Mesothelial cell of epicardium (in vitro differentiated cells): ENCODE measurements around the gene PAX5. TPM values are rescaled to one million over a fixed set of nuclear protein-coding genes. Genes with fewer than 3 reads are reported as not detected.

Experiments
- DNase-seq, 2 experiments: peaks; one replicate each; pipeline ENCODE4 v3.0.0; 2021; ENCODE audit warnings: low spot score in 2 of 2; ENCODE audit not compliant: unreplicated experiment in 2 of 2
- H3K27ac Mint-ChIP-seq: 2 replicates; pipeline ENCODE4 v1.8.0; 2021; ENCODE audit warnings: mixed read lengths
- H3K27me3 Mint-ChIP-seq: 2 replicates; pipeline ENCODE4 v1.8.0; 2021; ENCODE audit warnings: low read depth, mixed read lengths
- H3K36me3 Mint-ChIP-seq: 2 replicates; pipeline ENCODE4 v1.8.0; 2021; ENCODE audit warnings: mixed read lengths
- H3K4me1 Mint-ChIP-seq: 2 replicates; pipeline ENCODE4 v1.8.0; 2021; ENCODE audit warnings: mixed read lengths
- H3K4me3 Mint-ChIP-seq: 2 replicates; pipeline ENCODE4 v1.8.0; 2021; ENCODE audit warnings: mild to moderate bottlenecking, moderate library complexity, mixed read lengths
- H3K9me3 Mint-ChIP-seq: 2 replicates; pipeline ENCODE4 v1.8.0; 2021; ENCODE audit warnings: mixed read lengths
- CTCF ChIP-seq: fragments of 200-600 bp; sonication (generic); IDR thresholded peaks from one replicate; pipeline ENCODE4 v1.5.0; 2021; ENCODE audit warnings: antibody characterized with exemption; ENCODE audit not compliant: unreplicated experiment
- total RNA-seq: library from RNA; stranded (reverse); gene quantifications from 3 replicates; pipeline ENCODE4 v1.2.1, GENCODE V29; 2021

PAX5 gene
- total RNA-seq, 1 donor from 2014 or later: not detected

GRCh38 chr9:36823466-36823865 lies 210.6 kb downstream of the PAX5 start:
- Mint-ChIP-seq H3K9me3 (no peaks in the 10 kb centered on the region), H3K36me3 (no peaks in the 10 kb centered on the region), H3K27me3 (peaks cover 92% of the 10 kb centered on the region), H3K4me1 (peaks cover 19% of the 10 kb centered on the region), H3K27ac (no peak overlapping the region), H3K4me3 (no peak overlapping the region)
- no peak for TF ChIP-seq CTCF
- no peak for DNase-seq

GRCh38 chr9:36822201-36822600 lies 211.9 kb downstream of the PAX5 start:
- H3K4me1 Mint-ChIP-seq: peaks cover 25% of the 10 kb centered on the region

GRCh38 chr9:36820392-36820861 lies 213.6 kb downstream of the PAX5 start:
- H3K27me3 Mint-ChIP-seq: peaks cover 94% of the 10 kb centered on the region
- no peak overlapping the region for H3K4me3 Mint-ChIP-seq

More at GRCh38 chr9:36822201-36822600, 211.9 kb downstream of the PAX5 start:
- DNase-seq: no peak
- Mint-ChIP-seq H3K4me3 (no peak overlapping the region), H3K36me3 (no peaks in the 10 kb centered on the region), H3K27ac (no peak overlapping the region), H3K27me3 (peaks cover 93% of the 10 kb centered on the region), H3K9me3 (no peaks in the 10 kb centered on the region)
- no peak for TF ChIP-seq CTCF

GRCh38 chr9:36818965-36819870 lies 214.8 kb downstream of the PAX5 start:
- H3K36me3 Mint-ChIP-seq: no peaks in the 10 kb centered on the region
- no peaks in the 10 kb centered on the region for H3K9me3 Mint-ChIP-seq
- H3K4me3 Mint-ChIP-seq: peak overlapping the region; percentile 56
- H3K4me1 Mint-ChIP-seq: peaks cover 25% of the 10 kb centered on the region
- peak; percentile 46 to 67 for DNase-seq
- no peak for TF ChIP-seq CTCF
- H3K27me3 Mint-ChIP-seq: peaks cover 91% of the 10 kb centered on the region
- H3K27ac Mint-ChIP-seq: peak overlapping the region; percentile 60

More at GRCh38 chr9:36820392-36820861, 213.6 kb downstream of the PAX5 start:
- Mint-ChIP-seq H3K36me3 (no peaks in the 10 kb centered on the region), H3K4me1 (peaks cover 25% of the 10 kb centered on the region), H3K27ac (peak overlapping the region; percentile 48), H3K9me3 (no peaks in the 10 kb centered on the region)
- TF ChIP-seq CTCF: no peak
- no peak for DNase-seq

GRCh38 chr9:36818242-36818938 lies 215.7 kb downstream of the PAX5 start:
- H3K4me3 Mint-ChIP-seq: peak overlapping the region; percentile 56
- no peak for DNase-seq
- H3K36me3 Mint-ChIP-seq: no peaks in the 10 kb centered on the region
- no peak for TF ChIP-seq CTCF
- peaks cover 87% of the 10 kb centered on the region for H3K27me3 Mint-ChIP-seq
- peaks cover 25% of the 10 kb centered on the region for H3K4me1 Mint-ChIP-seq
- H3K27ac Mint-ChIP-seq: peak overlapping the region; percentile 45
- H3K9me3 Mint-ChIP-seq: no peaks in the 10 kb centered on the region
